C1 segment of cervical spinal cord (tissue), 14 donors: Measurements from ENCODE around the gene EMX2.

Experiments used
- DNase-seq, 14 donors: peaks; one replicate each; lab custom pipeline; 2025; lab: John Stamatoyannopoulos, UW

The EMX2 gene

GRCh38 chr10:117531371-117532002 lies 11.1 kb upstream of the EMX2 start:
- no peak for DNase-seq

GRCh38 chr10:117532003-117532385 lies 10.6 kb upstream of the EMX2 start:
- DNase-seq, result no peak

- DNase-seq, result no peak
These were observed 10.0 kb upstream of the EMX2 start for GRCh38 chr10:117532451-117533107.

- no peak for DNase-seq
These were observed 8.9 kb upstream of the EMX2 start for GRCh38 chr10:117533507-117534281.

GRCh38 chr10:117534321-117535297 lies 7.9 kb upstream of the EMX2 start:
- DNase-seq, result no peak

GRCh38 chr10:117535298-117536071 lies 7.1 kb upstream of the EMX2 start:
- peak in 1 of 14 donors; percentile 14 for DNase-seq

GRCh38 chr10:117536072-117536865 lies 6.3 kb upstream of the EMX2 start:
- DNase-seq, result no peak

GRCh38 chr10:117536866-117537435 lies 5.6 kb upstream of the EMX2 start:
- DNase-seq, result no peak

GRCh38 chr10:117537436-117537903 lies 5.1 kb upstream of the EMX2 start:
- peak in 2 of 14 donors; percentile 13 to 42 for DNase-seq

- no peak for DNase-seq
These were observed 4.5 kb upstream of the EMX2 start for GRCh38 chr10:117537904-117538524.

- DNase-seq, result no peak
These were observed 3.2 kb upstream of the EMX2 start for GRCh38 chr10:117539361-117539773.

GRCh38 chr10:117539903-117540639 lies 2.5 kb upstream of the EMX2 start:
- DNase-seq, result no peak

GRCh38 chr10:117540640-117541404 lies 1.7 kb upstream of the EMX2 start:
- no peak for DNase-seq

- no peak for DNase-seq
These were observed 1.1 kb upstream of the EMX2 start for GRCh38 chr10:117541405-117541908.

GRCh38 chr10:117541909-117542705 lies 439 bp upstream of the EMX2 start:
- DNase-seq, result no peak

GRCh38 chr10:117543225-117544003 lies 868 bp downstream of the EMX2 start:
- DNase-seq, result no peak
